H1 (cell line): ENCODE data around the gene MPPED1. TPM values are rescaled to one million over a fixed set of nuclear protein-coding genes. Genes with fewer than 3 reads are reported as not detected.

ENCODE experiments used
- CTCF ChIA-PET: fragments of 300-600 bp; sonication (Branson Sonifier 250); formaldehyde crosslinking; loops from one replicate; lab custom pipeline; 2021; ENCODE audit not compliant: partially characterized antibody; lab: Charles Lee
- POLR2A ChIA-PET: fragments of 300-600 bp; sonication (Branson Sonifier 250); formaldehyde crosslinking; loops from one replicate; lab custom pipeline; 2021; ENCODE audit warnings: inconsistent platforms; ENCODE audit not compliant: partially characterized antibody; lab: Charles Lee
- DNase-seq, 2 experiments: peaks; one replicate each; pipeline versions ENCODE4 v3.0.0 to v3.0.0-alpha.2; 2010 to 2022; ENCODE audit warnings: low spot score in 2 of 2, low read depth in 1 of 2, mixed read lengths in 1 of 2
- FAIRE-seq: peaks from 2 replicates; lab custom pipeline; 2011; peaks lifted over from hg19 to GRCh38; lab: Jason Lieb, UNC
- H2AFZ ChIP-seq: 2 replicates; pipeline ENCODE4 v1.8.1; 2012; ENCODE audit warnings: low read length, inconsistent platforms
- H2AK5ac ChIP-seq: 2 replicates; pipeline ENCODE4 v1.6.1; 2013; ENCODE audit warnings: low read depth, low read length
- H2BK120ac ChIP-seq: replicated peaks from 2 replicates; pipeline ENCODE3; 2013; ENCODE audit warnings: low read depth, low read length, inconsistent platforms
- H2BK12ac ChIP-seq: 2 replicates; pipeline ENCODE4 v1.6.1; 2013; ENCODE audit warnings: low read depth, low read length
- H2BK15ac ChIP-seq: 2 replicates; pipeline ENCODE4 v1.6.1; 2013; ENCODE audit warnings: low read length
- H2BK20ac ChIP-seq: 2 replicates; pipeline ENCODE4 v1.6.1; 2013; ENCODE audit warnings: low read length
- H2BK5ac ChIP-seq: 2 replicates; pipeline ENCODE4 v1.6.1; 2013; ENCODE audit warnings: low read depth, low read length
- H3K14ac ChIP-seq: 2 replicates; pipeline ENCODE4 v1.6.1; 2013; ENCODE audit warnings: inconsistent platforms; ENCODE audit not compliant: insufficient read length
- H3K18ac ChIP-seq: 2 replicates; pipeline ENCODE4 v1.6.1; 2013; ENCODE audit warnings: low read length; ENCODE audit errors: extremely low read depth
- H3K23ac ChIP-seq: 2 replicates; pipeline ENCODE4 v1.6.1; 2013; ENCODE audit warnings: inconsistent platforms; ENCODE audit not compliant: insufficient read length
- H3K23me2 ChIP-seq: 2 replicates; pipeline ENCODE4 v1.6.1; 2013; ENCODE audit warnings: low read depth, low read length
- H3K27ac ChIP-seq: 2 replicates; pipeline ENCODE4 v1.6.1; 2011; ENCODE audit warnings: low read depth, low read length, inconsistent platforms
- H3K27me3 ChIP-seq, 4 experiments: replicated peaks in 1 of 4; 1 replicate in 1 of 4; 2 replicates in 3 of 4; pipeline versions ENCODE4 v1.6.1 to v1.8.1; 2011 to 2013; ENCODE audit warnings: low read length in 3 of 4, mild to moderate bottlenecking in 3 of 4, inconsistent platforms in 2 of 4, mixed read lengths in 2 of 4, moderate library complexity in 1 of 4; ENCODE audit not compliant: control insufficient read depth in 3 of 4, insufficient read depth in 3 of 4; ENCODE audit errors: extremely low read depth in 1 of 4
- H3K36me3 ChIP-seq, 4 experiments: 2 replicates each; pipeline versions ENCODE4 v1.6.1 to v1.8.1; 2011 to 2013; ENCODE audit warnings: mild to moderate bottlenecking in 4 of 4, low read length in 3 of 4, moderate library complexity in 2 of 4, control low read depth in 1 of 4, inconsistent platforms in 1 of 4; ENCODE audit not compliant: insufficient read depth in 4 of 4, control insufficient read depth in 2 of 4
- H3K4ac ChIP-seq: replicated peaks from 2 replicates; pipeline ENCODE3; 2013; ENCODE audit warnings: low read length, low read depth, mixed read lengths, inconsistent platforms; ENCODE audit not compliant: insufficient read length
- H3K4me1 ChIP-seq, 4 experiments: replicated peaks in 1 of 4; 1 replicate in 1 of 4; 2 replicates in 3 of 4; pipeline versions ENCODE4 v1.6.1 to v1.8.1; 2011 to 2013; ENCODE audit warnings: low read length in 3 of 4, inconsistent platforms in 2 of 4, mixed read lengths in 1 of 4; ENCODE audit not compliant: insufficient read depth in 4 of 4, control insufficient read depth in 3 of 4
- H3K4me2 ChIP-seq, 2 experiments: 2 replicates each; pipeline versions ENCODE4 v1.6.1 to v1.8.1; 2011 to 2013; ENCODE audit warnings: low read depth in 2 of 2, low read length in 2 of 2, control low read depth in 1 of 2, inconsistent platforms in 1 of 2, mild to moderate bottlenecking in 1 of 2; ENCODE audit not compliant: insufficient read depth in 1 of 2
- H3K4me3 ChIP-seq, 4 experiments: fragments of 200-600, 300-600 bp in 1 of 4; sonication (generic), shearing (Covaris generic), sonication (Bioruptor Twin) in 1 of 4; 2 replicates each; pipeline versions ENCODE4 v1.5.1 to v1.8.1; 2011 to 2016; ENCODE audit warnings: low read length in 4 of 4, low read depth in 3 of 4, control low read depth in 2 of 4, inconsistent platforms in 2 of 4, mild to moderate bottlenecking in 2 of 4, mixed read lengths in 1 of 4, moderate library complexity in 1 of 4; ENCODE audit not compliant: insufficient read depth in 2 of 4; ENCODE audit errors: extremely low read depth in 1 of 4
- H3K56ac ChIP-seq: replicated peaks from 2 replicates; pipeline ENCODE3; 2013; ENCODE audit warnings: low read depth, mild to moderate bottlenecking, mixed read lengths, low read length, inconsistent platforms; ENCODE audit not compliant: insufficient read length
- H3K79me1 ChIP-seq: 2 replicates; pipeline ENCODE4 v1.6.1; 2013; ENCODE audit warnings: low read depth, low read length, control low read depth
- H3K79me2 ChIP-seq, 2 experiments: 2 replicates each; pipeline versions ENCODE4 v1.6.1 to v1.8.1; 2012 to 2013; ENCODE audit warnings: low read length in 2 of 2, mild to moderate bottlenecking in 2 of 2, inconsistent platforms in 1 of 2; ENCODE audit not compliant: insufficient read depth in 2 of 2, control insufficient read depth in 1 of 2
- H3K9ac ChIP-seq, 4 experiments: replicated peaks in 1 of 4; 1 replicate in 1 of 4; 2 replicates in 3 of 4; pipeline versions ENCODE4 v1.6.1 to v1.8.1; 2011 to 2013; ENCODE audit warnings: low read depth in 3 of 4, low read length in 3 of 4, control low read depth in 2 of 4, mild to moderate bottlenecking in 2 of 4, moderate library complexity in 2 of 4, inconsistent platforms in 1 of 4; ENCODE audit errors: extremely low read depth in 1 of 4
- H3K9me3 ChIP-seq, 2 experiments: 2 replicates each; pipeline versions ENCODE4 v1.6.1 to v1.8.1; 2012 to 2013; ENCODE audit warnings: mild to moderate bottlenecking in 2 of 2, moderate library complexity in 2 of 2, control low read depth in 1 of 2, inconsistent platforms in 1 of 2, low read depth in 1 of 2, low read length in 1 of 2, mixed read lengths in 1 of 2; ENCODE audit not compliant: insufficient read depth in 2 of 2
- H4K20me1 ChIP-seq, 2 experiments: replicated peaks in 1 of 2; 2 replicates each; pipeline versions ENCODE3 to v1.8.1; 2011 to 2013; ENCODE audit warnings: inconsistent platforms in 2 of 2, low read length in 2 of 2, mild to moderate bottlenecking in 1 of 2; ENCODE audit not compliant: insufficient read depth in 2 of 2, control insufficient read depth in 1 of 2
- H4K5ac ChIP-seq: 2 replicates; pipeline ENCODE4 v1.6.1; 2013; ENCODE audit warnings: low read length, low read depth, mixed read lengths, inconsistent platforms; ENCODE audit not compliant: insufficient read length
- H4K8ac ChIP-seq: 2 replicates; pipeline ENCODE4 v1.8.0; 2013; ENCODE audit warnings: mild to moderate bottlenecking, moderate library complexity, low read length, inconsistent platforms; ENCODE audit not compliant: insufficient read depth; ENCODE audit errors: extremely low read depth
- H4K91ac ChIP-seq: replicated peaks from 2 replicates; pipeline ENCODE3; 2013; ENCODE audit warnings: low read length, mixed read lengths, inconsistent platforms; ENCODE audit not compliant: insufficient read length
- ASH2L ChIP-seq: fragments of 200-600, 300-600 bp; sonication (generic); IDR thresholded peaks from one replicate; pipeline ENCODE4 v1.7.1; 2017; ENCODE audit warnings: low read length
- CBX5 ChIP-seq: fragments of 300-800, 300-1000 bp; sonication (generic); IDR thresholded peaks from 2 replicates; pipeline ENCODE4 v1.7.1; 2016; ENCODE audit warnings: antibody characterized with exemption, low read length, low read depth
- EGR1 ChIP-seq: IDR thresholded peaks from 2 replicates; pipeline ENCODE4 v1.6.1; 2011; ENCODE audit warnings: low read depth, low read length, borderline replicate concordance
- EZH2 ChIP-seq: fragments of 200-600 bp; sonication (generic); IDR thresholded peaks from 2 replicates; pipeline ENCODE4 v1.7.1; 2012; ENCODE audit warnings: low read depth, mild to moderate bottlenecking, moderate library complexity, low read length, inconsistent platforms; ENCODE audit not compliant: severe bottlenecking
- FOSL1 ChIP-seq: IDR thresholded peaks from 2 replicates; pipeline ENCODE4 v1.6.1; 2011; ENCODE audit warnings: mild to moderate bottlenecking, low read depth, low read length, moderate library complexity; ENCODE audit not compliant: insufficient read depth
- MAFK ChIP-seq: IDR thresholded peaks from 2 replicates; pipeline ENCODE4 v1.6.1; 2012; ENCODE audit warnings: low read depth, mild to moderate bottlenecking, improper control_type of control experiment, low read length
- RBBP5 ChIP-seq: IDR thresholded peaks from 2 replicates; pipeline ENCODE4 v1.7.1; 2012; ENCODE audit warnings: low read depth, mild to moderate bottlenecking, inconsistent platforms, low read length, moderate library complexity, borderline replicate concordance
- SP1 ChIP-seq: IDR thresholded peaks from 2 replicates; pipeline ENCODE4 v1.6.1; 2011; ENCODE audit warnings: low read depth, low read length
- SP2 ChIP-seq: IDR thresholded peaks from 2 replicates; pipeline ENCODE4 v1.6.1; 2012; ENCODE audit warnings: mild to moderate bottlenecking, low read length, inconsistent platforms
- SRF ChIP-seq: IDR thresholded peaks from 2 replicates; pipeline ENCODE4 v1.6.1; 2011; ENCODE audit warnings: mild to moderate bottlenecking, low read depth, low read length, moderate library complexity
- TBP ChIP-seq: IDR thresholded peaks from 2 replicates; pipeline ENCODE4 v1.6.1; 2011; ENCODE audit warnings: low read depth, low read length, improper control_type of control experiment
- TEAD4 ChIP-seq: IDR thresholded peaks from 2 replicates; pipeline ENCODE4 v1.6.1; 2012; ENCODE audit warnings: low read depth, low read length, inconsistent platforms, mixed read lengths
- WGBS, 2 experiments: shearing (Covaris generic) in 1 of 2; methylation state at CpG; one replicate each; pipeline versions ENCODE4 v1.1.6 to v1.1.7; 2013 to 2015; ENCODE audit warnings: low lambda C conversion rate in 2 of 2, mixed read lengths in 2 of 2, inconsistent platforms in 1 of 2, low coverage in 1 of 2, missing lambda C conversion rate in 1 of 2; ENCODE audit not compliant: insufficient replicate concordance in 2 of 2, insufficient coverage in 1 of 2, insufficient read length in 1 of 2; ENCODE audit errors: extremely low coverage in 1 of 2, missing lambda C conversion rate in 1 of 2; 5-methylcytosine and 5-hydroxymethylcytosine counted together
- polyA plus RNA-seq, 7 experiments: library from polyadenylated mRNA; depleted of rRNA in 3 of 7; stranded (reverse) in 5 of 7; unstranded in 2 of 7; fragments of >200 nt in 5 of 7; fragments of 200-250 nt in 2 of 7; gene quantifications; 1 replicate in 5 of 7; 2 replicates in 1 of 7; 4 replicates in 1 of 7; pipeline versions ENCODE4 v1.2.1 to v1.2.3, GENCODE V29; 2011 to 2013; ENCODE audit warnings: missing spikeins in 2 of 7, mixed read lengths in 2 of 7
- total RNA-seq: library from RNA; stranded (reverse); fragmentation: NEBNext Ultra II Directional; extraction: Animal tissue kit (Norgen Biotek cat#: 25700); gene quantifications from 2 replicates; pipeline ENCODE4 v1.2.1, GENCODE V29; 2021
- TF ChIP-seq, protein P1 (sequence below): IDR thresholded peaks from 2 replicates; pipeline ENCODE4 v1.6.1; 2012; ENCODE audit warnings: inconsistent platforms

The MPPED1 gene
- total and polyA plus RNA-seq, 2 of the 8 experiments (the other 6 are each of a cell fraction or from before 2014, with no cell fraction given) = 0.29 to 0.37 TPM

DNA sequence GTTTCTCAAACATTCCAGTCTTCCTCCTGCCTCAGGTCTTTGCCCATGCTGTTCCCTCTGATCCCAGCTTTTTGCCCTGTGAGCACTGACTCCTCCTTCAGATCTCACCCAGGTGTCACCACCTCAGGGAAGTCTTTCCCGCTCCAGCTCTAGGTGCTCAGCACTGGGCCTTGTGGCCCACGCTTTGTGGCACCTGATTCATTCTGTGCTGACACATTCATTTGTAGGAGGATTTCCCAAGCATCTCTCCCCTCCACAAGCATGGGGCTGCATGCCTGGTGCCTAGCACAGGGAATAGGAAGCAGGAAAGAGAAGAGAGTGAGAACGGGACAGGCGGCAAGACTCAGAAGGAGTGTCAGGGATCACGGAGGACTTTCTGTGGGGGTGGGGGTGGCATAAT is 17.6 kb downstream of the MPPED1 start:
- H4K8ac ChIP-seq = no peak overlapping the region
- H3K23ac ChIP-seq = no peak overlapping the region
- H2AFZ ChIP-seq = no peak overlapping the region
- H2BK12ac ChIP-seq = no peak overlapping the region
- H3K9me3 ChIP-seq = no peaks in the 10 kb centered on the region
- H3K79me1 ChIP-seq = no peaks in the 10 kb centered on the region
- no peaks in the 10 kb centered on the region for H3K79me2 ChIP-seq
- ChIA-PET CTCF (interaction anchor here (0.5 to 3.4 kb wide), 8 partner anchors 11 to 92 kb away, joined by 3 to 14 read pairs (median 6); no protein-coding TSS in a partner anchor), POLR2A (no interaction called here)
- H3K9ac ChIP-seq = no peak overlapping the region
- 87% methylated on average over 5 of the region's 5 CpGs; no CpG with 5 or more reads in 1 of the 2 experiments for WGBS, 2 experiments
- H3K27me3 ChIP-seq = peaks cover 0 to 1% (median 0%) of the 10 kb centered on the region in 4 experiments; a peak in 1 of 7 replicates
- H3K27ac ChIP-seq = no peak overlapping the region
- H2BK15ac ChIP-seq = no peak overlapping the region
- no peak overlapping the region for H3K4me3 ChIP-seq
- no peak overlapping the region for H3K14ac ChIP-seq
- H2BK120ac ChIP-seq = no peak overlapping the region
- H2BK20ac ChIP-seq = no peak overlapping the region
- H4K91ac ChIP-seq = no peak overlapping the region
- TF ChIP-seq SP2 (no peak), CBX5 (no peak), SRF (no peak), MAFK (no peak), EGR1 (no peak), TEAD4 (no peak), EZH2 (no peak), TBP (no peak), SP1 (no peak), RBBP5 (no peak), ASH2L (no peak), FOSL1 (no peak)
- TF ChIP-seq, protein P1, sequence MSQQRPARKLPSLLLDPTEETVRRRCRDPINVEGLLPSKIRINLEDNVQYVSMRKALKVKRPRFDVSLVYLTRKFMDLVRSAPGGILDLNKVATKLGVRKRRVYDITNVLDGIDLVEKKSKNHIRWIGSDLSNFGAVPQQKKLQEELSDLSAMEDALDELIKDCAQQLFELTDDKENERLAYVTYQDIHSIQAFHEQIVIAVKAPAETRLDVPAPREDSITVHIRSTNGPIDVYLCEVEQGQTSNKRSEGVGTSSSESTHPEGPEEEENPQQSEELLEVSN = no peak
- no peak overlapping the region for H3K18ac ChIP-seq
- H3K36me3 ChIP-seq = no peaks in the 10 kb centered on the region
- no peaks in the 10 kb centered on the region for H3K23me2 ChIP-seq
- no peak overlapping the region for H3K56ac ChIP-seq
- H2BK5ac ChIP-seq = no peak overlapping the region; the same call in 1 of the 2 replicates
- peaks cover 0 to 3% (median 0%) of the 10 kb centered on the region in 4 experiments; a peak in 2 of 7 replicates for H3K4me1 ChIP-seq
- H3K4me2 ChIP-seq = no peak overlapping the region
- H3K4ac ChIP-seq = no peak overlapping the region
- no peaks in the 10 kb centered on the region for H4K20me1 ChIP-seq
- H4K5ac ChIP-seq = no peak overlapping the region
- H2AK5ac ChIP-seq = no peak overlapping the region
- no peak for FAIRE-seq
- DNase-seq = no peak
